K562 (cell line): ENCODE results near the gene FANCD2.

Experiments used
- CREM ChIP-seq: IDR thresholded peaks from 2 replicates; pipeline ENCODE4 v1.6.1; 2014; ENCODE audit warnings: antibody characterized with exemption, low read depth
- ELF4 ChIP-seq: fragments of 450-650 bp; formaldehyde crosslinking; IDR thresholded peaks from 2 replicates; pipeline ENCODE4 v1.4.0; 2022; ENCODE audit warnings: missing genetic modification characterization
- EP300 ChIP-seq: IDR thresholded peaks from 2 replicates; pipeline ENCODE4 v1.6.1; 2012; ENCODE audit warnings: low read length, improper control_type of control experiment
- HDAC1 ChIP-seq, 2 experiments: fragments of 450-650 bp; IDR thresholded peaks; 2 replicates each; pipeline ENCODE4 v1.6.1; 2016 to 2017; ENCODE audit warnings: inconsistent platforms in 1 of 2, mild to moderate bottlenecking in 1 of 2, moderate library complexity in 1 of 2
- POLR2AphosphoS5 ChIP-seq: IDR thresholded peaks from 2 replicates; pipeline ENCODE4 v1.6.1; 2011; ENCODE audit warnings: mild to moderate bottlenecking, low read depth, low read length, moderate library complexity; ENCODE audit not compliant: control insufficient read depth, insufficient read depth
- RCOR1 ChIP-seq, 2 experiments: IDR thresholded peaks; 2 replicates each; pipeline ENCODE4 v1.6.1; 2012; ENCODE audit warnings: low read depth in 2 of 2, low read length in 2 of 2, borderline replicate concordance in 1 of 2, improper control_type of control experiment in 1 of 2
- SMAD3 ChIP-seq: fragments of 450-650 bp; formaldehyde crosslinking; conservative IDR thresholded peaks from 2 replicates; pipeline ENCODE4 v1.4.0; 2020; ENCODE audit warnings: mild to moderate bottlenecking
- ZNF146 ChIP-seq: IDR thresholded peaks from one replicate; pipeline ENCODE4 v1.6.1; 2018; ENCODE audit warnings: missing compliant biosample characterization; ENCODE audit not compliant: unreplicated experiment
- ZNF274 ChIP-seq: IDR thresholded peaks from 2 replicates; pipeline ENCODE4 v1.6.1; 2011; ENCODE audit warnings: low read depth, mild to moderate bottlenecking, low read length, moderate library complexity, borderline replicate concordance
- ZNF77 ChIP-seq: fragments of 250-450 bp; sonication (Bioruptor Pico); IDR thresholded peaks from 2 replicates; pipeline ENCODE4 v1.5.0; 2020
- TF ChIP-seq, protein P1 (sequence below), 3 experiments: IDR thresholded peaks in 2 of 3; conservative IDR thresholded peaks in 1 of 3; 2 replicates each; pipeline ENCODE4 v1.5.1; 2011 to 2012; ENCODE audit warnings: low read length in 3 of 3, mild to moderate bottlenecking in 3 of 3, control low read depth in 2 of 3, improper control_type of control experiment in 1 of 3, inconsistent platforms in 1 of 3, low read depth in 1 of 3, mixed read lengths in 1 of 3, moderate library complexity in 1 of 3; ENCODE audit not compliant: insufficient read depth in 2 of 3
- TF ChIP-seq, protein P2 (sequence below): fragments of 450-650 bp; formaldehyde crosslinking; IDR thresholded peaks from 2 replicates; pipeline ENCODE4 v1.4.0; 2020; ENCODE audit warnings: mild to moderate bottlenecking, moderate library complexity
- TF ChIP-seq, protein P3 (sequence below), 2 experiments: fragments of 200-800 bp in 1 of 2; sonication (Bioruptor generic) in 1 of 2; sonication (generic) in 1 of 2; formaldehyde crosslinking in 1 of 2; IDR thresholded peaks in 1 of 2; conservative IDR thresholded peaks in 1 of 2; 2 replicates each; pipeline versions ENCODE4 v1.5.0 to v1.6.1; 2016 to 2020; ENCODE audit warnings: missing compliant biosample characterization in 1 of 2, missing genetic modification characterization in 1 of 2, missing genetic modification reagents in 1 of 2

- TF ChIP-seq ZNF77 (CRISPR knock-in tag) (no peak), POLR2AphosphoS5 (no peak), ELF4 (no peak), ZNF146 (CRISPR knock-in tag) (no peak), EP300 (no peak), HDAC1 (IDR thresholded peaks at IDR 0.05) (no peak), ZNF274 (no peak), CREM (no peak), SMAD3 (CRISPR knock-in tag) (no peak), RCOR1 (IDR thresholded peaks at IDR 0.05; ENCODE audit: borderline replicate concordance in 1 of 2, low read depth in 2 of 2, low read length in 2 of 2) (no peak)
- TF ChIP-seq, protein P1, sequence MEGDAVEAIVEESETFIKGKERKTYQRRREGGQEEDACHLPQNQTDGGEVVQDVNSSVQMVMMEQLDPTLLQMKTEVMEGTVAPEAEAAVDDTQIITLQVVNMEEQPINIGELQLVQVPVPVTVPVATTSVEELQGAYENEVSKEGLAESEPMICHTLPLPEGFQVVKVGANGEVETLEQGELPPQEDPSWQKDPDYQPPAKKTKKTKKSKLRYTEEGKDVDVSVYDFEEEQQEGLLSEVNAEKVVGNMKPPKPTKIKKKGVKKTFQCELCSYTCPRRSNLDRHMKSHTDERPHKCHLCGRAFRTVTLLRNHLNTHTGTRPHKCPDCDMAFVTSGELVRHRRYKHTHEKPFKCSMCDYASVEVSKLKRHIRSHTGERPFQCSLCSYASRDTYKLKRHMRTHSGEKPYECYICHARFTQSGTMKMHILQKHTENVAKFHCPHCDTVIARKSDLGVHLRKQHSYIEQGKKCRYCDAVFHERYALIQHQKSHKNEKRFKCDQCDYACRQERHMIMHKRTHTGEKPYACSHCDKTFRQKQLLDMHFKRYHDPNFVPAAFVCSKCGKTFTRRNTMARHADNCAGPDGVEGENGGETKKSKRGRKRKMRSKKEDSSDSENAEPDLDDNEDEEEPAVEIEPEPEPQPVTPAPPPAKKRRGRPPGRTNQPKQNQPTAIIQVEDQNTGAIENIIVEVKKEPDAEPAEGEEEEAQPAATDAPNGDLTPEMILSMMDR (IDR thresholded peaks at IDR 0.05 in 2 of 3, conservative IDR thresholded peaks at IDR 0.05 in 1 of 3; ENCODE audit: insufficient read depth in 2 of 3, low read depth in 1 of 3, low read length in 3 of 3) = 0 out of 6 replicates have a peak, but pooled peaks of 1 of the 3 experiments have one; percentile 0
- TF ChIP-seq, protein P2, sequence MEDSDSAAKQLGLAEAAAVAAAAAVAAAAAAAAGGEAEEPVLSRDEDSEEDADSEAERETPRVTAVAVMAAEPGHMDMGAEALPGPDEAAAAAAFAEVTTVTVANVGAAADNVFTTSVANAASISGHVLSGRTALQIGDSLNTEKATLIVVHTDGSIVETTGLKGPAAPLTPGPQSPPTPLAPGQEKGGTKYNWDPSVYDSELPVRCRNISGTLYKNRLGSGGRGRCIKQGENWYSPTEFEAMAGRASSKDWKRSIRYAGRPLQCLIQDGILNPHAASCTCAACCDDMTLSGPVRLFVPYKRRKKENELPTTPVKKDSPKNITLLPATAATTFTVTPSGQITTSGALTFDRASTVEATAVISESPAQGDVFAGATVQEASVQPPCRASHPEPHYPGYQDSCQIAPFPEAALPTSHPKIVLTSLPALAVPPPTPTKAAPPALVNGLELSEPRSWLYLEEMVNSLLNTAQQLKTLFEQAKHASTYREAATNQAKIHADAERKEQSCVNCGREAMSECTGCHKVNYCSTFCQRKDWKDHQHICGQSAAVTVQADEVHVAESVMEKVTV (CRISPR knock-in tag) = no peak; the same call in 1 of the 2 replicates
- TF ChIP-seq, protein P3, sequence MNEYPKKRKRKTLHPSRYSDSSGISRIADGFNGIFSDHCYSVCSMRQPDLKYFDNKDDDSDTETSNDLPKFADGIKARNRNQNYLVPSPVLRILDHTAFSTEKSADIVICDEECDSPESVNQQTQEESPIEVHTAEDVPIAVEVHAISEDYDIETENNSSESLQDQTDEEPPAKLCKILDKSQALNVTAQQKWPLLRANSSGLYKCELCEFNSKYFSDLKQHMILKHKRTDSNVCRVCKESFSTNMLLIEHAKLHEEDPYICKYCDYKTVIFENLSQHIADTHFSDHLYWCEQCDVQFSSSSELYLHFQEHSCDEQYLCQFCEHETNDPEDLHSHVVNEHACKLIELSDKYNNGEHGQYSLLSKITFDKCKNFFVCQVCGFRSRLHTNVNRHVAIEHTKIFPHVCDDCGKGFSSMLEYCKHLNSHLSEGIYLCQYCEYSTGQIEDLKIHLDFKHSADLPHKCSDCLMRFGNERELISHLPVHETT (CRISPR knock-in tag; conservative IDR thresholded peaks at IDR 0.05 in 1 of 2, IDR thresholded peaks at IDR 0.05 in 1 of 2) = no peak
Measured at GRCh38 chr3:9986230-9986725, 40.0 kb upstream of the FANCD2 start.
